GM23338 (cell line): ENCODE results near the gene TUBG2. TPM values are rescaled to one million over a fixed set of nuclear protein-coding genes. Genes with fewer than 3 reads are reported as not detected.

Experiments used
- ATAC-seq: fragments of 200-7000 bp; cut with Tn5 transposase; 3 replicates; pipeline ENCODE4 v1.9.1; 2020
- DNase-seq: peaks from one replicate; pipeline ENCODE4 v3.0.0-alpha.2; 2015; ENCODE audit warnings: low spot score
- H2AFZ ChIP-seq: fragments of 200-600 bp; sonication (generic); 2 replicates; pipeline ENCODE4 v1.8.0; 2016; ENCODE audit warnings: antibody characterized with exemption, mild to moderate bottlenecking, moderate library complexity
- H3F3A ChIP-seq: fragments of 200-600 bp; sonication (generic); replicated peaks from 2 replicates; pipeline ENCODE4 v1.8.0; 2017; ENCODE audit warnings: antibody characterized with exemption, mixed run types, low read depth
- H3K27ac ChIP-seq: fragments of 200-600 bp; sonication (generic); 2 replicates; pipeline ENCODE4 v1.6.1; 2016; ENCODE audit warnings: low read depth
- H3K27me3 ChIP-seq: fragments of 200-600 bp; sonication (generic); 2 replicates; pipeline ENCODE4 v1.8.0; 2016; ENCODE audit warnings: mild to moderate bottlenecking, mixed run types, moderate library complexity; ENCODE audit not compliant: insufficient read depth
- H3K36me3 ChIP-seq: fragments of 200-600 bp; sonication (generic); 2 replicates; pipeline ENCODE4 v1.8.0; 2016; ENCODE audit warnings: mild to moderate bottlenecking; ENCODE audit not compliant: insufficient read depth
- H3K4me1 ChIP-seq: fragments of 200-600 bp; sonication (generic); 2 replicates; pipeline ENCODE4 v1.8.0; 2016; ENCODE audit warnings: mild to moderate bottlenecking, moderate library complexity; ENCODE audit not compliant: insufficient read depth
- H3K4me2 ChIP-seq: fragments of 200-600 bp; sonication (generic); 2 replicates; pipeline ENCODE4 v1.7.1; 2017; ENCODE audit warnings: mixed run types
- H3K4me3 ChIP-seq: fragments of 200-600 bp; sonication (generic); 2 replicates; pipeline ENCODE4 v1.6.1; 2016; ENCODE audit warnings: mixed run types
- H3K79me2 ChIP-seq: fragments of 200-600 bp; sonication (generic); replicated peaks from 2 replicates; pipeline ENCODE4 v1.8.0; 2017; ENCODE audit warnings: mild to moderate bottlenecking; ENCODE audit not compliant: insufficient read depth
- H3K9me2 ChIP-seq: fragments of 200-600 bp; sonication (generic); 2 replicates; pipeline ENCODE4 v1.8.0; 2017; ENCODE audit not compliant: insufficient read depth
- H4K20me1 ChIP-seq: fragments of 200-600 bp; sonication (generic); replicated peaks from 2 replicates; pipeline ENCODE4 v1.8.0; 2017; ENCODE audit warnings: mild to moderate bottlenecking; ENCODE audit not compliant: insufficient read depth
- H3K27ac Mint-ChIP-seq: 2 replicates; pipeline ENCODE4 v1.8.0; 2020; ENCODE audit warnings: inconsistent platforms, mild to moderate bottlenecking, moderate library complexity, mixed read lengths
- H3K27me3 Mint-ChIP-seq: 3 replicates; pipeline ENCODE4 v1.8.0; 2022; ENCODE audit warnings: low read depth, mild to moderate bottlenecking, moderate library complexity, mixed read lengths, inconsistent platforms; ENCODE audit not compliant: insufficient read depth, poor library complexity
- H3K36me3 Mint-ChIP-seq: 3 replicates; pipeline ENCODE4 v1.8.0; 2021; ENCODE audit warnings: low read depth, mild to moderate bottlenecking, inconsistent platforms, moderate library complexity, mixed read lengths
- H3K4me1 Mint-ChIP-seq: 3 replicates; pipeline ENCODE4 v1.8.0; 2020; ENCODE audit warnings: mild to moderate bottlenecking, inconsistent platforms, mixed read lengths
- H3K4me3 Mint-ChIP-seq: 3 replicates; pipeline ENCODE4 v1.8.0; 2021; ENCODE audit warnings: moderate library complexity, mild to moderate bottlenecking, inconsistent platforms, mixed read lengths
- H3K9me3 Mint-ChIP-seq: 3 replicates; pipeline ENCODE4 v1.8.0; 2020; ENCODE audit warnings: moderate library complexity, mild to moderate bottlenecking, inconsistent platforms, mixed read lengths
- EZH2 ChIP-seq: fragments of 200-600 bp; sonication (generic); IDR thresholded peaks from one replicate; pipeline ENCODE4 v1.8.0; 2017; ENCODE audit warnings: antibody characterized with exemption, mild to moderate bottlenecking, low read depth; ENCODE audit not compliant: unreplicated experiment
- NANOG ChIP-seq: IDR thresholded peaks from 2 replicates; pipeline ENCODE4 v1.6.1; 2016; ENCODE audit warnings: antibody characterized with exemption, borderline replicate concordance
- STAT1 ChIP-seq: IDR thresholded peaks from one replicate; pipeline ENCODE4 v1.6.1; 2016; ENCODE audit warnings: antibody characterized with exemption; ENCODE audit not compliant: unreplicated experiment
- ZNF462 ChIP-seq: fragments of 250-450 bp; sonication (Bioruptor Pico); IDR thresholded peaks from 2 replicates; pipeline ENCODE4 v1.5.0; 2020; ENCODE audit warnings: mild to moderate bottlenecking, moderate library complexity
- polyA plus RNA-seq: library from polyadenylated mRNA; unstranded; fragments of >200 nt; fragmentation: Nextera tagmentation; extraction: Ambion mirVana; gene quantifications from 2 replicates; pipeline ENCODE4 v1.2.1, GENCODE V29; 2016
- total RNA-seq: library from RNA; depleted of rRNA; stranded (reverse); fragments of >200 nt; shearing (Covaris generic); gene quantifications from 2 replicates; pipeline ENCODE4 v1.2.3, GENCODE V29; 2014

The TUBG2 gene
- total and polyA plus RNA-seq, 2 experiments from 2014 or later, result 18.2 to 19.0 TPM

GRCh38 chr17:42682722-42683403, 23.8 kb downstream of the TUBG2 start:
- Histone ChIP-seq H3K27me3 (peaks cover 55% of the 10 kb centered on the region), H3K9me2 (no peaks in the 10 kb centered on the region), H3K4me2 (peak overlapping the region; percentile 91), H3K4me1 (peaks cover 26% of the 10 kb centered on the region; the same call in 1 of the 2 replicates), H2AFZ (peak overlapping the region; percentile 59), H3K36me3 (no peaks in the 10 kb centered on the region), H3F3A (peaks cover 38% of the 10 kb centered on the region), H3K79me2 (no peaks in the 10 kb centered on the region), H3K27ac (no peak overlapping the region), H3K4me3 (peak overlapping the region; percentile 67), H4K20me1 (0 out of 2 replicates have a peak, but pooled peaks cover 2% of the 10 kb centered on the region)
- Mint-ChIP-seq H3K27me3 (peaks cover 49% of the 10 kb centered on the region), H3K36me3 (peaks cover 20% of the 10 kb centered on the region), H3K9me3 (peaks cover 3% of the 10 kb centered on the region; the same call in 1 of the 3 replicates), H3K27ac (no peak overlapping the region), H3K4me1 (peaks cover 48% of the 10 kb centered on the region), H3K4me3 (peak overlapping the region; percentile 86)
- ATAC-seq (peak; percentile 5), DNase-seq (peak; percentile 73)
- no peak for TF ChIP-seq STAT1
- peak; percentile 25 for TF ChIP-seq EZH2

GRCh38 chr17:42683407-42684034, 24.4 kb downstream of the TUBG2 start:
- DNase-seq (peak; percentile 77), ATAC-seq (peak; percentile 21)
- Mint-ChIP-seq H3K27ac (no peak overlapping the region), H3K27me3 (peaks cover 45% of the 10 kb centered on the region), H3K4me3 (peak overlapping the region; percentile 86), H3K9me3 (peaks cover 3% of the 10 kb centered on the region; the same call in 1 of the 3 replicates), H3K4me1 (peaks cover 49% of the 10 kb centered on the region), H3K36me3 (peaks cover 24% of the 10 kb centered on the region)
- Histone ChIP-seq H3K36me3 (no peaks in the 10 kb centered on the region), H2AFZ (peak overlapping the region; percentile 59; the same call in 1 of the 2 replicates), H3K79me2 (no peaks in the 10 kb centered on the region), H3K4me1 (peaks cover 26% of the 10 kb centered on the region; the same call in 1 of the 2 replicates), H3K27me3 (peaks cover 55% of the 10 kb centered on the region), H3F3A (peaks cover 37% of the 10 kb centered on the region), H3K27ac (no peak overlapping the region), H3K4me3 (peak overlapping the region; percentile 67), H4K20me1 (0 out of 2 replicates have a peak, but pooled peaks cover 2% of the 10 kb centered on the region), H3K9me2 (no peaks in the 10 kb centered on the region), H3K4me2 (peak overlapping the region; percentile 91)
- no peak for TF ChIP-seq STAT1
- TF ChIP-seq NANOG, result no peak

- peaks cover 53% of the 10 kb centered on the region for H3K27me3 ChIP-seq
- Mint-ChIP-seq H3K9me3 (peaks cover 3% of the 10 kb centered on the region; the same call in 1 of the 3 replicates), H3K4me1 (peaks cover 46% of the 10 kb centered on the region), H3K27me3 (peaks cover 41% of the 10 kb centered on the region), H3K36me3 (peaks cover 26% of the 10 kb centered on the region), H3K27ac (no peak overlapping the region), H3K4me3 (no peak overlapping the region)
- H3K36me3 ChIP-seq, result no peaks in the 10 kb centered on the region
- no peaks in the 10 kb centered on the region for H3K79me2 ChIP-seq
- no peak overlapping the region for H3K4me3 ChIP-seq
- DNase-seq (no peak), ATAC-seq (no peak)
- H3F3A ChIP-seq, result peaks cover 32% of the 10 kb centered on the region; the same call in 1 of the 2 replicates
- peaks cover 25% of the 10 kb centered on the region; the same call in 1 of the 2 replicates for H3K4me1 ChIP-seq
- H3K27ac ChIP-seq, result no peak overlapping the region
- no peak overlapping the region for H2AFZ ChIP-seq
- no peak overlapping the region for H3K4me2 ChIP-seq
- no peaks in the 10 kb centered on the region for H3K9me2 ChIP-seq
- 0 out of 2 replicates have a peak, but pooled peaks cover 2% of the 10 kb centered on the region for H4K20me1 ChIP-seq
- no peak for TF ChIP-seq ZNF462 (CRISPR knock-in tag)
These were observed 26.0 kb downstream of the TUBG2 start for GRCh38 chr17:42684929-42685556.
